ENCODE measurements around the gene FBN1.

The FBN1 gene

DNA sequence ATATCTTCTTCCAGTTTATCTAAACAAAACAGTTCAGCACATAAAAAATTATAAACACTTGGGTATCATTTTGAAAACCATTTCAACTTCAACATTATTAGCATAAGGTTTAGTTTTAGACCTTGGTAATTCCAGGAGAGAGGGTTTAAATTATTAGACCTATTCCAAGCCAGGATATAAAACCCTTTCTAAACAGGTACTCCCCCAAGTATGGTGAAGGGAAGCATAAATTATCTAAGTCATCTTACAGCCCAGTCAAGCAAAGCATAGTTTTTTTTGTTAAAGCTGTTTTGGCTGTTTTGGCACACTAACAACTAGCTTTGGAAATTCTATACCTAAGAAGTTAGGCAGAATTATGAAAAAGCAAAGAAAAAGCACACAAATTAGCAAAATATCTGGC is 87.3 kb downstream of the FBN1 start:
- in situ Hi-C loops (cut with MboI; ENCODE audit: low sequenced_read_pairs) = no loop called here

- in situ Hi-C loops (cut with MboI; ENCODE audit: low sequenced_read_pairs) = no loop called here
Measured at GRCh38 chr15:48557335-48557734, 88.2 kb downstream of the FBN1 start.

- in situ Hi-C loops (cut with MboI; ENCODE audit: low sequenced_read_pairs) = no loop called here
Measured at GRCh38 chr15:48556159-48556897, 89.2 kb downstream of the FBN1 start.

DNA sequence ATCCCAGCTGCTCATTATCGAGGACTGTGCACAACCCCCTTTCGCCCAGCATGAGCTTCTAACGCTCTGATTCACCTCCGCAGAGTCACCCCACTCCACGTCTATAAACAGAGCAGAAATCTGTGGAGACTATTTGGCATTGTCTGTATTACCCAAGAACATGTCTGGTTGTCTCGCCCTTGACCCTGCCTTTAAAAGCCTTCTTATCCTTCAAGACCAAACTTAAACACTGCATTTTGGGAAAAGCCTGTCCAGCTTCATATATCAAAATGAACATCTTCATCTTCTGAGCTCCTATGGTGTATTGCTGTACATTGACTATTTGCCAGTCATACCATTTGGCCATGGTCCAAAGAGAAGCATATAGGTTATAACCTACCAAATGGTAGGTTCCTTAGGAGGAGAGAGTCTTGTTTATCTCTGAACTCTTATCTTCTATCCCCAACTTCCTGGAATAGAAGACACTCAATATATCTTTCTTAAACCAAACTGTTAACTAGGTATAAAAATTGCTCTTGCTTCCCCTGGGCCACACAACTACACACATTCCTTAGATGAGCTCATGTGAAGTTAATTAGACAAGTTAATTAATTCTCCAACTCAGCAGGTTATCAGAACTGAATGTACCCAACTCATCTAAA is 90.1 kb downstream of the FBN1 start:
- in situ Hi-C loops (cut with MboI; ENCODE audit: low sequenced_read_pairs) = no loop called here

DNA sequence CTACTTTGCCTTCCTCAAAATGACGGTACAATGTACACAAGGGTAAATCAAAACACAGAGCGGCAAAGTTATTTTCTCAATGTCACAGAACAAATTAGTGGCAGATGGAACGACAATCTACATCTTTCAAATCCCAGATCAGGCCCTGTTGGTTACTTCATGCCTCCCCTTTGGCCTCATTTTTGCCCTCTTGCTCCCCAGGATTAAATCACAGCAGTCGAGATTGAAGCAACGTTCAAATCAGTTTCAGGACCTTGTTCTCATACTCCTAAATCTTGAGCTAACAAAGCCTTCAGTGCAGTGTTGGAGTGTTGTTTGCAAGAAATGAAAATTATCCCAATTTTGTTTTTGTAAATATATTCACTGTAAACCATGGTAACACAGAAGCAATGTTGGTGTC is 91.4 kb downstream of the FBN1 start:
- in situ Hi-C loops (cut with MboI; ENCODE audit: low sequenced_read_pairs) = no loop called here

GRCh38 chr15:48553559-48553958 is 92.0 kb downstream of the FBN1 start:
- in situ Hi-C loops (cut with MboI; ENCODE audit: low sequenced_read_pairs) = no loop called here

DNA sequence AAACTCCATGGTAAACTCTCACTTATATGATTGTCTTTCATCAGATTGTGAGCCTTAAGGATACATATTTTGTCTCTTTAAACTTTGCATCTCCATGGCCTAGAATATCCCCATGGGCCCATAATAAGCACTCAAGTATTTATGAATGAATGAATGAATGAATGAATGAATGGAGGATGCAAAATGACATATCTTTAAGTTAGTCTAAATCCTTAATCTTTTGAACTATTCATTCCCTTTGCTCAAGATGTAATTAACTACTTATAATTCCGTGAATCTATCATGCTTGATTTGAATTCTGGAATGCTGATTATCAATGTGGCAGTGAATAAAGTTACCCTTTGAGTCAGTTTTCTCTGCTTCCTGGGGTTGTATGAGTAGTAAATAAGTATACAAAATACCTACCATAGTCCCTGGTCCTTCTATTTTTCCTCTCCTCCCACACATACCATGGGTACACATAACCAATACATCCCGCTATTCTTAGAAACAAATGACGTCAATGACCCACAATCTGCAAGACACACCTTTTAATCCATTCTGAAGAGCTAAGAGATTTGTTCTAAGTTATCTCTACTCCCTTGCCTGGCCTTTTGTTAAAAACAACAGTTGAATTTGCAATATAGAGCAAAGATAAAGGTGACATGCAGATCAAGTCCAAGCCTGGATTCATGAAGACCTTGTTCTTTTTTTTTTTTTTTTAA is 94.5 kb downstream of the FBN1 start:
- in situ Hi-C loops (cut with MboI; ENCODE audit: low sequenced_read_pairs) = no loop called here

GRCh38 chr15:48548455-48548854 is 97.1 kb downstream of the FBN1 start:
- in situ Hi-C loops (cut with MboI; ENCODE audit: low sequenced_read_pairs) = no loop called here

DNA sequence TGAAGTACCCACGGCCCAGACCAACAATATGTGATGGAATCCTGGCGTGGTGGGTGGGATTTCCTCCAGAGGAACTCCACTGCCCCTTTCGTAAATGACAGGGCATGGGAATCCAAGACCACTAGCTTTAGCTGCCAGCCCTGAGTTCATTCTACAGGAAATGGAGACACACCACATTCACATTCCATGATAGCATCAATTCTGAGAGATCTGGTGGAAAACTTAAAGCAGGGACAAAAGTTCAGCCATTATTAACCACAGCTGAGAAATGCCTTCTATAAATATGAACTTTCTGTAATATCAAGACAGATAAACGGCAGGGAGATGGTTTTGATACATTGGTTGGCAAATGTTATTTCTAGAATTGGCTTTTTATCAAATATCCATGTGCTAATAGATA is 98.2 kb downstream of the FBN1 start:
- in situ Hi-C loops (cut with MboI; ENCODE audit: low sequenced_read_pairs) = no loop called here

GRCh38 chr15:48546296-48546695 is 99.2 kb downstream of the FBN1 start:
- in situ Hi-C loops (cut with MboI; ENCODE audit: low sequenced_read_pairs) = no loop called here

GRCh38 chr15:48544778-48545177 is 100.7 kb downstream of the FBN1 start:
- in situ Hi-C loops (cut with MboI; ENCODE audit: low sequenced_read_pairs) = no loop called here

GRCh38 chr15:48541341-48542278 is 103.9 kb downstream of the FBN1 start:
- in situ Hi-C loops (cut with MboI; ENCODE audit: low sequenced_read_pairs) = no loop called here

DNA sequence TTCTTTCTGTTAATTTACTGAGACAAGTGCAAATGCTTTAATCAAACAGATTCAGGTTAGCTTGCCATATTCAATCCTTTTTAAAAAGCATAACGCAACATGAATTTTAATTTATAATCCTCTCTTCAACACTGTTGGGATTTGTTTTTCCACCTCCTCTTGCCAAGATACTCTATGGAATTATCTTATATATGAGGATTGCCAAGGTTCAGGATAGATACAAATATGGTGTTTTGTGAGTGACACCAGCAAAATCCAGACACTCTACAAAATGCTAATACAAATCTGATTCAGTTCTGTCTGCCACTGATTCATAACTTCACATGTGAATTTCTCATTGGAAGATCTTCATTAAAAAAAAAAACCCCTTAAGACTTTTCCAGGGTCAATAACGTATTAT is 104.8 kb downstream of the FBN1 start:
- in situ Hi-C loops (cut with MboI; ENCODE audit: low sequenced_read_pairs) = no loop called here

DNA sequence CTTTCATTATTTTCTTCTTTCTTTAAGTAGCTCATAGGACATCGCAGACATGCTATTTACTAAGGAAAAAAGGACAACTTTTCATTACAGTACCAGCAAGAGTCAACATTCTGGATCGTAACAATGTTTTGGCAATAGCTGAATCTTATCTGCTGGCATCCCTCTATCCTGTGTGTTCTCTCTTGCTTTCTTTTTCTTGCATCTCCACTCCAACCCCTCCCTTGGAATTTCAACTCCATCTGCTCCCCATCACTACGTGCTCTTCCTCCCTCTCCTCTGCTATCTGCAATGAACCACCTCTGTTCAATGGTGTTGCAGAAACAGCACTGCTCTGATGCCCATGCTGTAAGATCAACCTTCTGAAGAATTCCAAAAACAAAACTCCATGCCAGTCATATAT is 106.6 kb downstream of the FBN1 start:
- in situ Hi-C loops (cut with MboI; ENCODE audit: low sequenced_read_pairs) = no loop called here

- in situ Hi-C loops (cut with MboI; ENCODE audit: low sequenced_read_pairs) = no loop called here
Measured at GRCh38 chr15:48537271-48538113, 108.0 kb downstream of the FBN1 start.

DNA sequence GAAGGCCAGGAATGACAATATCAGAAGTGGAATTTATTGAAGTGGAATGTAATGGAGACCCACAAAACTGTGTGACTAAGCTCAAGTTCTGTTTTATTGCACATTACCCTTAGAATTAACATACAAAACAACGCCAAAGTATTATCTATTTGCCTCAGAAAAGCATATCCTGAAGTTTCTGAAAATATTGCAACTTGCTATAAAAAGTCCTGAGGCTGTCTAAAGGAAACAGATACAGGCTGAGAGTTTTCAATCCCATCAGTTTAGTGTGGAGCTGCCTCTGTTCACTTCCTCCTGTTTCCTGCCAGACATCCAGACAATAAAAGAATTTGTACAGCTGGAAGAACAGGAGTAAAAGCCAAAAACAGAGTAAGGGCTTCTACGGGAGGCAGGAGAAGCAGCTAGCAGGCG is 108.8 kb downstream of the FBN1 start:
- in situ Hi-C loops (cut with MboI; ENCODE audit: low sequenced_read_pairs) = no loop called here

DNA sequence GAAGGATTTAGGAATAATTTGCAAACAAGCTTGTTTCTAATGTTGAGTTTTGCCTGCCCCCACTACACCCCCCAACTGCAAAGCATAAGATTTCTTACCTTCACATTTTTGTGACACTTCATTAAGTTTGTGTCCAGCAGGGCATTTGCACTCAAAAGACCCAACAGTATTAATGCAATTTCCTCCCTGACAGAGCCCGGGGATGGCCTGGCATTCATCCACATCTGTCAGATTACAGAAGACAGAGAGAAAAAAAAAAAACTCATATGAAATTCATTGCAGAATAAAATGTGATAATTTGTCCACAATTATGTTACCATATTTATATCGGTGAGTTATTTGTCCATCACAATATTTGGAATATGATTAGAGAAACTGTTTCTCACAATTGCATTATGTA is 111.5 kb downstream of the FBN1 start:
- in situ Hi-C loops (cut with MboI; ENCODE audit: low sequenced_read_pairs) = no loop called here

GRCh38 chr15:48532946-48533345 is 112.6 kb downstream of the FBN1 start:
- in situ Hi-C loops (cut with MboI; ENCODE audit: low sequenced_read_pairs) = no loop called here

GRCh38 chr15:48530528-48530927 is 115.0 kb downstream of the FBN1 start:
- in situ Hi-C loops (cut with MboI; ENCODE audit: low sequenced_read_pairs) = no loop called here

DNA sequence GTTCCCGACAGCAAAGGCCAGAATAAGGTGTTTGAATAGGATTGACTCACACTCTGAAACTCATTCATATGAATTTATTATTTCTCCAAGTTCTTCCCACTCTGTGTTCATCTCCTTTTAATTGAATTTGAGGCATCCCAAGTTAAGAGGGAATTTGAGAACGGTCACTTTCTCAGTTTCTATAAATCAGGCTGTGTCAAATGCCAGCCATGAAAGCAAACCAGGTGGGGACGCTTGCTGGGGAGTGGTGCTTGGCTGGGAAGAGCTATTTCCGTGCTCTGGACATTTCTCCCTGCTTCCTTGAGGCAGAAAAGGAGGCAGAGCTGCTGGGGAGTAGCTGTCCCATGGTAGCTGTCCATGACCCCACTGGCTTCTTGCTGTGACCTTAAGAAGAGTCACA is 116.6 kb downstream of the FBN1 start:
- in situ Hi-C loops (cut with MboI; ENCODE audit: low sequenced_read_pairs) = no loop called here

All from hTERT RPE-1 (cell line).